ENCODE data around the gene CD28. TPM values are rescaled to one million over a fixed set of nuclear protein-coding genes. Genes with fewer than 3 reads are reported as not detected.
"Not testable (repeated sequence)": the region's sequence is repeated elsewhere in the genome, so short reads cannot be mapped to it uniquely, and the experiment has no call there.

CD28 gene
- total RNA-seq, 3 donors from 2014 or later, result 78.3 to 124 (median 124) TPM

DNA sequence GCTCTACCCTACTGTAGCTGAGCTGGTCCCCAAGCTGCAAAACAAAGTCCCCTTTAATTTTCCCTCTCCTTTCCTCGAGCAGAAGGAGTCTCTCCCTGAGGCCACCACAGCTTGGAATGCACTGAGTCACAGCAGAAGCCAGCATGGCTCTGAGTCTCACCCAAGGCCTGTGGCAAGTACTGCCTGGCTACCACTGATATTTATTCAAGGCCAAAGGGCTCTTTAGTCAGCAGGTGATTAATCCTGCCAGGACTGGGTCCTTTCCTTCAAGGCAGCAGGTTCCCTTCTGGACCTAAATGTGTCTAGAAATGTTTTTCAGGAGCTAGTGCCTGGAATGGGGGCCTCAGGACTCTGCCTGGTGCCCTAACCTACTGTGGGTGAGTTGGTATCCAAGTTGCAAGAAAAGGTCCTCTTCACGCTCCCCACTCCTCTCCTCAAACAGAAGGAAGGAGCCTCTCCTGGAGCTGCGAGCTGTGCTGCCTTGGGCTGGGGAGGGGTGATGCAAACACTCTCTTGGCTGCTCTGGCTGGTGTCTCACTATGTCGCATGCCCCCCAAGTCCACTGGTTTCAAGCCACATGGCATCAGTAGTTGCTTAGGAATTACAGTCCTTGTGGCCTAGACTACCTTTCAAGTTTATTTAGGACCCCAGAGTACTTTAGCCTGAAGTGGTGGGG is 53.4 kb downstream of the CD28 start:
- Mint-ChIP-seq H3K36me3 (ENCODE audit: insufficient read depth) (peaks cover 42% of the 10 kb centered on the region), H3K9me3 (peaks cover 27% of the 10 kb centered on the region), H3K27me3 (ENCODE audit: low read depth) (no peaks in the 10 kb centered on the region), H3K4me1 (ENCODE audit: low read depth) (peaks cover 53% of the 10 kb centered on the region), H3K4me3 (no peak overlapping the region)
- no peak for DNase-seq
- no peak for ATAC-seq

DNA sequence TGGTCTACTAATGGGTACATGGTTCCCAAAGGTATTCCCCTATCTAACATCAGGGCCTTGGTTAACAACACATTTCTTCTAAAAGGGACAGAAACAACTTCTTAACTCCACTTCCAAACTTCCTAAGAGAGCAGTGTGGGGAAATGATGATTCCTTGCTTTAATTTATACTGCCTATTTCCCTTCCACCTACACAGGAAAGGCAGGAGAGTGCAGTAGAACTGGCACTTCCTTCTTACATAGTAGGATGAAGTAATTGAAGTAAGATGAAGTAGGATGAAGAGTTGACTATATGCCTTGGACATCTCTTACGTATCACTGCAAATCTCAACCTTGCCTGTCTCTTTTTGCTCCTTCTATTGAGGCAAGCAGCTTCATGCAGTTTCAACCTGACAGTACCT is 54.7 kb downstream of the CD28 start:
- peaks cover 15% of the 10 kb centered on the region for H3K9me3 Mint-ChIP-seq
- peaks cover 61% of the 10 kb centered on the region for H3K4me1 Mint-ChIP-seq (ENCODE audit: low read depth)
- no peak for DNase-seq
- no peaks in the 10 kb centered on the region for H3K27me3 Mint-ChIP-seq (ENCODE audit: low read depth)
- H3K36me3 Mint-ChIP-seq (ENCODE audit: insufficient read depth), result peaks cover 36% of the 10 kb centered on the region
- no peak overlapping the region for H3K4me3 Mint-ChIP-seq
- ATAC-seq, result no peak

DNA sequence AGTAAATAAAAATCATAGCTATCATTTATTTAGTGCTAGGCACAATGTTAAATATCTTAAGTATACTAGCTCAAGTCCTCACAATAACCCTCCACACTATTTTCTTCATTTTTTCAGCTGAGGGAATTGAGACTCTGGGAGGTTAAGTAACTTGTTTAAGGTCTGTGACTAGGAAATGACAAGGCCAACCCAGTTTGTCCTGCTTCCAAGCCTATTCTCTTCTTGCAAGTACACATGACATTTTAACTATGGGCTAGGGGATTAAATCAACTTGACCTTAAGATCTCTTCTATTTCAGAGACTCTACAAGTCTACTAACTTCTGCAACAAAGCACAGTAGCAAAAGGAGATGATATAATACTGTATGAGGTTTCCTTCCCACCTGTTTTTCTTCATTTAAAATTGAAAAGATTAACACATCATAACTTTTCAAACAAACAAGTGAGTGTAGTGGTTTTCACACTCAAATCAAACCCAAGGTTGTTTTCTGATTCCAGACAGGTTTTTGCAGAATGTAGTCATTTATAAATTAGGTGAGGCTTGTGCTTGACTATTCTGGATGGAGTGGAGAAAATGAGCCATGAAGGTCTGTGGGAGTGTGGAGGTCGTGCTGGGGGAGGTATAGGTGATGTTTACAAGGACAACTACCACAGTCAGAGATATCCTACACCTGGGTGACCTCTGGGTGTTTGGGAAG is 57.0 kb downstream of the CD28 start:
- no peaks in the 10 kb centered on the region for H3K27me3 Mint-ChIP-seq (ENCODE audit: low read depth)
- H3K4me1 Mint-ChIP-seq (ENCODE audit: low read depth), result peaks cover 72% of the 10 kb centered on the region
- no peaks in the 10 kb centered on the region for H3K9me3 Mint-ChIP-seq
- peaks cover 25% of the 10 kb centered on the region for H3K36me3 Mint-ChIP-seq (ENCODE audit: insufficient read depth)
- DNase-seq (no peak), ATAC-seq (peak; percentile 88)
- peak overlapping the region; percentile 2 for H3K4me3 Mint-ChIP-seq

DNA sequence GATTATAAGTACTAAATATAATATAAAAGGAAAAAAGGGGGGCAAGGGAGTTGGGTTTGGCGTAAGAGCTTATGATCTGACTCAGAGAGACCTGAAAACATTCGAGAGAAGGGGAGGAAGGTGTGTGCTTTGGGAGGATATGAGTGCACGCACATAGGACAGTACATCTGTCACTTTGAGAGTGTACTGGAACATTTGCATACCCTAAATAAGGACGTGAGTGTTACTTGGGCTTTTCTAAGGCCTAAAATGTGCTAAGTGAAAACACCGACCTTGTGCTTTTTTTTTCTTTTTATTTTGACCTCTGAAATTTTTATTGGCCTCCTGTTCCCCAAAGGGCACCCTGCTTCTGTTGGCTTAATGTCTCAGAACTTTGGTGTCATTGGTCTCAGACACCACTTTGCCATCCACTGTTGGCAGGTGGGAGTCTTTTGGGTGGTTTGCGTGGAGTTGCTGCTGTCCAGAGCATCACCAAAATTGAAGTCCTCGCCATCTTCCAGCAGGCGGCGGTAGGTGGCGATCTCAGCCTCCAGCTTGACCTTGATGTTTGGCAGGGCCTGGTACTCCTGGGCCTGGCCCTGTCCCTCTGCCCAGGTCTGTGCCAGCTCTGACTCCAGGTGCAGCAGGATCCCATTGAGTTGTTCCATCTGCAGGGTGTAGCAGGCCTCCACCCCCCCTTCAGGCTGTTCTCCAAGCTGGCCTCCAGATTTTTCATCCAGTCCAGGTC is 57.7 kb downstream of the CD28 start:
- ATAC-seq, result peak; percentile 90 to 91
- DNase-seq, result no peak

DNA sequence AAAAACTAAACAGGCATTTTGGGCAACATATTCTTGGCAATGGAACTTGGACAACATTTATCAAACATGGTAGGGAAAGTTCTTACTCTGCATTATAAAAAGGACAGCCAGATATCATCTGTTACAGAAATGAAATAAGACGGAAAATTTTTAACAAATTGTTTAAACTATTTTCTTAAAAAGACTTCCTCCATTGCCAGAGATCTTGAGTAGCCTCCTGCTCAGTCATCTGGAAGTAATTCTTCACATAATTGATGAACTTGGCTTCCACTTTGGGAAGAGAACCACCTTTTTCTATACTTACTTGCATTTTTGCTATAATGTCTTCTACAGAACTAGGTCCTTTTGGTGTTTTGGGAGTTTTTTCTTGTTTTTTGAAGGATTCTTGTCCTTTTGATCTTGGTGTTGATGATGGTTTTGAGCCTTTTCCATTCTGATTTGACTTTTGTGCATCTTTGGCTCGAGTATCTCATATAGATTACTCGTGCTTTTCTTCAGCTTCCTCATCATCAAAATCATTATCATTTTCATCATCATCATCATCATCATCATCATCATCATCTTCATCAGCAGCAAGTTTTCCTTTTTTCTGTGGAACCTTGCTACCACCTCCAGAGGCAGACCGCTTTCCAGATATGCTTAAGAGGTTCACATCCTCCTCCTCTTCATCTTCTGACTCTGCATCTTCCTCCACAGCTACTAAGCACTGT is 66.2 kb downstream of the CD28 start:
- ATAC-seq, result no peak
- Mint-ChIP-seq H3K36me3 (ENCODE audit: insufficient read depth) (peaks cover 18% of the 10 kb centered on the region), H3K4me1 (ENCODE audit: low read depth) (peaks cover 16% of the 10 kb centered on the region), H3K9me3 (no peaks in the 10 kb centered on the region), H3K27me3 (ENCODE audit: low read depth) (no peaks in the 10 kb centered on the region), H3K4me3 (no peak overlapping the region)
- DNase-seq, result no peak

More for the DNA sequence above, 57.7 kb downstream of the CD28 start:
- Mint-ChIP-seq H3K4me3 (peak overlapping the region; percentile 2), H3K36me3 (ENCODE audit: insufficient read depth) (peaks cover 24% of the 10 kb centered on the region), H3K27me3 (ENCODE audit: low read depth) (no peaks in the 10 kb centered on the region), H3K9me3 (no peaks in the 10 kb centered on the region), H3K4me1 (ENCODE audit: low read depth) (peaks cover 71% of the 10 kb centered on the region)

DNA sequence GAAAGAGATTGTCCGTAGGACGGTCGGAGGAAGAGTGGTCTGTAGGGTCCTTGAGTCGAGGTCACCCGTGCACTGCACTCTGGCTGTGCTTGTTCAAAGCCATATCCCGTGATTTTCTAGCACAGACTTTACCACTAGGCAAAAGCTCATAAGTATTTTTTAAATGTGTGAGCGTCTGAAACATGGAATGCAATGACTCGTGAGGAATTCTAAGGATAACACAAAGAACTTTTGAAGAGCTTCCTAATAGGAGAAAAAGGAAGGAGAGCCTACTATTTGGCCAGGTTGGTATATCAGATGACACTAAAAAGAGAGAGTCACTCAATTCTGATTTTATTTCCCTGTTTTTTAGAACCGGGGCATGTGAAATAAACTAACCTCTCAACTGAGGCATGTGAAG is 68.3 kb downstream of the CD28 start:
- no peak for DNase-seq
- ATAC-seq, result no peak
- Mint-ChIP-seq H3K9me3 (peaks cover 2% of the 10 kb centered on the region), H3K36me3 (ENCODE audit: insufficient read depth) (peaks cover 9% of the 10 kb centered on the region), H3K4me1 (ENCODE audit: low read depth) (peaks cover 19% of the 10 kb centered on the region), H3K4me3 (no peak overlapping the region), H3K27me3 (ENCODE audit: low read depth) (no peaks in the 10 kb centered on the region)

DNA sequence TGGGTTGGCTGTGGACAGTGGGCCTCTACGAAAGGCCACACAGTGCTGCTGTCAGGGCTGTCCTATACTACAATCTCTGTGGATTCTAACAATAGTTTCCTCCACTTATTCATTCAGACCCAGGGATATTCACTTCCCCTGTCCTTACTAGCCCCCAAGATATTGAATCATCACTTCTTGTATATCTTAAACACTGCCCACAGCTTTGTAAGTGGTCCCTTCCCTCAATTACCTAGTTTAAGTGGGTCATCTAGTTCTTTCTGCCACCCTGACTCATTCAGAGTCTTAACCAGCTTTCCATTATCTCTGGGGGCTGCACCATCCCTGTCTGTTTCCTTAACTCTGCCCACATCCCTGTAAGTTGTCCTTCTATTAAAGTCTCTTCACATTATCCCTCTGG is 69.2 kb downstream of the CD28 start:
- Mint-ChIP-seq H3K27me3 (ENCODE audit: low read depth) (no peaks in the 10 kb centered on the region), H3K36me3 (ENCODE audit: insufficient read depth) (peaks cover 5% of the 10 kb centered on the region), H3K9me3 (peaks cover 5% of the 10 kb centered on the region), H3K4me1 (ENCODE audit: low read depth) (peaks cover 23% of the 10 kb centered on the region), H3K4me3 (no peak overlapping the region)
- DNase-seq (no peak), ATAC-seq (no peak)

DNA sequence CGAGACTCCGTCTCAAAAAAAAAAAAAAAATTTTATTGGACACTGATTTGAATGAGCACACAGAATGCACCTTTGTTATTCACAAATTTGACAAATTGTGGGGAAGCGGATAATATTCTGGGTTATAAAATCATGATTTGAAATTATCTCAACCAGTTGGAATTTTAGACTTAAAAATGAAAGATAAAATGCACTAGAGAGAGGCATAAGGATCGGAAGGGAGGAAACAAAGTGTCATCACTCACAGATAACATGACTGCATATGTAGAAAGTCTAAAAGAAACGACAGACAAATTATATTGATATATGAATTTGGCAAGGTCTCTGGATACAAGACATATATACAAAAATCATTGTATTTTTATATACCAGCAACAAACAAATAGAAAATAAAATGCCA is 70.6 kb downstream of the CD28 start:
- peaks cover 29% of the 10 kb centered on the region for H3K4me1 Mint-ChIP-seq (ENCODE audit: low read depth)
- ATAC-seq (no peak), DNase-seq (no peak)
- H3K9me3 Mint-ChIP-seq, result peaks cover 5% of the 10 kb centered on the region
- peaks cover 3% of the 10 kb centered on the region for H3K36me3 Mint-ChIP-seq (ENCODE audit: insufficient read depth)
- H3K4me3 Mint-ChIP-seq, result no peak overlapping the region
- no peaks in the 10 kb centered on the region for H3K27me3 Mint-ChIP-seq (ENCODE audit: low read depth)

DNA sequence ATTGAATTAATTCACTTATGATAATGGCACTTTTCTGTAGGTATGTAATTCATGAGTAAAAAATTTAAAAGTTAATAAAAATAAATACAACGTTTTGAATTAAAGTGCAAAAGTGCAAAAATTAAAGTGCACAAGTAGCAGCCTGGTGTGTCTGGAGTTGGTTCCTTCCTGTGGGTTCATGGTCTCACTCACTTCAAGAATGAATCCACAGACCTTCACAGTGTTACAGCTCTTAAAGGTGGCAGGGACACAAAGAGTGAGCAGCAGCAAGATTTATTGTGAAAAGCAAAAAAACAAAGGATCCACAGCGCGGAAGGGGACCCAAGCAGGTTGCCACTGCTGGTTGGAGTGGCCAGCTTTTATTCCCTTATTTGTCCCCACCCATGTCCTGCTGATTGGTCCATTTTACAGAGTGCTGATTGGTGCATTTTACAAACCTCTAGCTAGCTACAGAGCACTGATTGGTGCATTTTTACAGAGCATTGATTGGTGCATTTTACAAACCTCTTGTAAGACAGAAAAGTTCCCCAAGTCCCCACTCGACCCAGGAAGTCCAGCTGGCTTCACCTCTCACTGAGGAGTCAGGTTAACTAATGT is 73.1 kb downstream of the CD28 start:
- not testable (repeated sequence) for H3K27me3 Mint-ChIP-seq (ENCODE audit: low read depth); H3K4me3 Mint-ChIP-seq; DNase-seq; H3K36me3 Mint-ChIP-seq (ENCODE audit: insufficient read depth); ATAC-seq; H3K9me3 Mint-ChIP-seq
- H3K4me1 Mint-ChIP-seq (ENCODE audit: low read depth), result peaks cover 36% of the 10 kb centered on the region

DNA sequence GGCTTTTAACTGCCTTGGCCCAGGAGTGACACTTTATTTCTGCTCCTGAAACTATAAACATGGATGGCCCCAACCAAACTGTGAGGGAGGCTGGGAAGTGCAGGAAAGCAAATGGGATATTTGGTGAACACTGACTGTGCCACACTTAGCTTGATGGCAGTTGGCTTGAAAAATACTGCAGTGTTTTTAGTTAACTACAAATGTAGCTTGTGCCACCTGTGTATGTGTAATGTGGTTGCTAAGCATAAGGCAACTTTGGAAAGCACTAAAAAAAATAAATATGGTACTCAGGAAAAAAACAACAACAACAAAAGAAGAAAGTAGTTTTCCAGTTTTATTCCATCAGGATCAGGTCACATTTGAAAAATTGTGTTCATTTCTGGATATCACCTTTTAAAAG is 73.8 kb downstream of the CD28 start:
- H3K4me3 Mint-ChIP-seq, result no peak overlapping the region
- no peaks in the 10 kb centered on the region for H3K36me3 Mint-ChIP-seq (ENCODE audit: insufficient read depth)
- peaks cover 38% of the 10 kb centered on the region for H3K4me1 Mint-ChIP-seq (ENCODE audit: low read depth)
- no peaks in the 10 kb centered on the region for H3K27me3 Mint-ChIP-seq (ENCODE audit: low read depth)
- DNase-seq (no peak), ATAC-seq (no peak)
- peaks cover 5% of the 10 kb centered on the region for H3K9me3 Mint-ChIP-seq

DNA sequence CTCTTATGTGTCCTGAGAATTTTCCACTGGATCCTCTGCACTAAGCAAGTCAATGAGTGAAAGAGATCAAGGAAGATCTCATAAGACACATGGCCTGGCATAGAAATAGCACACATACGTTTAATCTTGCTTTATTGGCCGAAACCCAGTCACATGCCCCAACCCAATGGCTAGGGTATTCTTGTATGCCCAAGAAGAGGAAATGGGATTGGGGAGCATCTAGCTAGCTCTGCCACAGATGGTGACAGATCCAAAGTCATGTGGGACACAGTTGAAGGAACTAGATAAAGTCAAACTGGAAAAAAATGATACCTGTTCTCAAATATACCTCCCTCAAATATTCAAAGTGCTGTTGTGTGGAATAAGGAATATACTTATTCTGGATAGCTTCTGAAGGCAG is 74.7 kb downstream of the CD28 start:
- Mint-ChIP-seq H3K4me1 (ENCODE audit: low read depth) (peaks cover 38% of the 10 kb centered on the region), H3K9me3 (peaks cover 5% of the 10 kb centered on the region), H3K4me3 (no peak overlapping the region), H3K36me3 (ENCODE audit: insufficient read depth) (no peaks in the 10 kb centered on the region), H3K27me3 (ENCODE audit: low read depth) (no peaks in the 10 kb centered on the region)
- ATAC-seq, result no peak
- DNase-seq, result no peak

DNA sequence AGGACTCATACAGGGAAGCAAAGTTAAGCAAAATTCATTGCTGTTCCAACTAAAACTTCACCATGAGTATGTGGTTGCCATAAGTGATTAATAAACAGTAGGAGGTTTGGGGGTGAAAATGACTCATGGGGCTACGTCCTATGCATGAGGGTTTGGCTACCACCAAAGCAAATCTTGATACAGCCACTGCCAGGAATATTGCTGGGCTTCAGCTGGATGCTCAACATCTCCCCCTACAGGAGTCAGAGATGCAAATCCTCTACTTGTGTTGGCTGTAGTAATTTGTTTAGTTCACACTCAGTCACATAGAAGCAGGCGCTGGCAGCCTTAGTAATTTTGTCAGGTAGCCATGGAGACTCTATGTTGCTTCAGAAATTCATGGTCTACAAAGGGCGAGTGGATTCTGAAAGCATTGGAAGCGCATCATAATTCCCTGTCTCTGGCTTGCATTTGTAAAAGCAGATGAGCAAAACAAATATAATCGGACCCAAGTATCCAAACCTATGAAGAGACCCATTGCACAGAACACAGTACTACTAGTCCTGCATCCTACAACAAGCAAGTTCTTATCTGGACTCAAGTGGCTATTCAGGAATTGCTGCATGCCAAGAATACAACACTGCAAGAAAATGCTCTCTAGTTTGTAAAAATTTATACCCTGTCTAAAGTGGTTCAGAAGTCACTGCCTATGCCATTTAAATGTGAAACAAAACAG is 76.0 kb downstream of the CD28 start:
- ATAC-seq (peak; percentile 93 to 97), DNase-seq (peak; percentile 66)
- Mint-ChIP-seq H3K9me3 (peaks cover 5% of the 10 kb centered on the region), H3K36me3 (ENCODE audit: insufficient read depth) (no peaks in the 10 kb centered on the region), H3K27me3 (ENCODE audit: low read depth) (no peaks in the 10 kb centered on the region), H3K4me1 (ENCODE audit: low read depth) (peaks cover 38% of the 10 kb centered on the region), H3K4me3 (peak overlapping the region; percentile 34)

DNA sequence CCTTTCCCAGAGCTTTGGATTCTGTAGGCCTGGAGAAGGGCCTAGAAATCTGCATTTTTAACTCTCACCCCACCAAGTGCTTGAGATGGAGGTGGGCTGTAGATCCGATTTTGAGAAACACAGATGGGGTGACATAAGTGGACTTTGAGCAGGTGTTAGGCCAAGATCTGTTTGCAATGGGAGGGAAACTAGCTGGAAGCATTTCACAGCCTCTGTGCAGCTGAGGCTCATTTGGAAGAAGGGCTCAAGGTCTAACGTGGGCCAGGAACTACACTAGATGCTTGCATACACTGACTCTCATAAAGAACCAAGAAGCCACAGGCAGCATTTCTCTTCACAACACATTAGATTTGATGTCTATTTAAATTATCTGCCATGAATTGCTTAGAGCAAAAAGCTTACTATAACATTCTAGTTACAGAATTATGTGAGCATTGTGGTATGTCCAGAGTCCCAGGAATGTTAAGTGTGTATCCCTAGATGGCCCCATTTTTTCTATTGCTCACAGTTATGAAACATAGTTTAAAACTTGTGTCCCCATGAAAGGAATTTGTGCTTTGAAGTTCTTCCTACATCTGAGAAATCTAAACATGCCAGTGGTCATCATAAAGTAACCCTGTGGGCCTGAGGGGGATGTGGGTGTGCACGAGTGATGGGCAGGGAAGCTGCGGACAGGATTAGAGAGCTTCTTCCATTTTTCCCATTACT is 77.2 kb downstream of the CD28 start:
- DNase-seq, result no peak
- Mint-ChIP-seq H3K4me1 (ENCODE audit: low read depth) (peaks cover 38% of the 10 kb centered on the region), H3K9me3 (peaks cover 5% of the 10 kb centered on the region), H3K36me3 (ENCODE audit: insufficient read depth) (no peaks in the 10 kb centered on the region), H3K4me3 (no peak overlapping the region), H3K27me3 (ENCODE audit: low read depth) (no peaks in the 10 kb centered on the region)
- ATAC-seq, result no peak

Measured in activated T-cell treated with anti-CD3 and anti-CD28 coated beads, Interleukin-2, amount 50 U/mL, for 4 hours (primary cell).